Endothelial cell of umbilical vein (primary cell): ENCODE results near the gene PPP1R16B. TPM values are rescaled to one million over a fixed set of nuclear protein-coding genes. Genes with fewer than 3 reads are reported as not detected.

Experiments
- BruUV-seq: library from RNA; stranded (reverse); fragments of 400-500 nt; replicated peaks from 2 replicates; lab custom pipeline; 2021; lab: Mats Ljungman, UMichigan
- CTCF ChIA-PET: fragments of 300-600, 350-600 bp; sonication (Branson Sonifier 250); formaldehyde crosslinking; loops from one replicate; lab custom pipeline; 2021; ENCODE audit warnings: antibody characterized with exemption, inconsistent platforms; lab: Charles Lee
- POLR2A ChIA-PET: fragments of 300-600, 350-600 bp; sonication (Branson Sonifier 250); formaldehyde crosslinking; loops from one replicate; lab custom pipeline; 2021; ENCODE audit warnings: antibody characterized with exemption, inconsistent platforms; lab: Charles Lee
- DNase-seq: peaks from one replicate; pipeline ENCODE4 v3.0.0-alpha.2; 2011; ENCODE audit warnings: low read depth, low spot score
- FAIRE-seq: peaks from 2 replicates; lab custom pipeline; 2011; peaks lifted over from hg19 to GRCh38; lab: Jason Lieb, UNC
- H2AFZ ChIP-seq: 2 replicates; pipeline ENCODE4 v1.6.0; 2012; ENCODE audit warnings: low read depth, low read length, control low read depth, inconsistent platforms
- H3K27ac ChIP-seq: 2 replicates; pipeline ENCODE4 v1.5.1; 2011; ENCODE audit warnings: low read depth, mild to moderate bottlenecking, control low read depth, low read length, moderate library complexity; ENCODE audit not compliant: insufficient read depth
- H3K27me3 ChIP-seq, 2 experiments: 2 replicates each; pipeline versions ENCODE4 v1.6.0 to v1.6.1; 2011; ENCODE audit warnings: low read length in 2 of 2, mixed read lengths in 1 of 2; ENCODE audit not compliant: control insufficient read depth in 2 of 2, insufficient read depth in 2 of 2
- H3K36me3 ChIP-seq, 2 experiments: 2 replicates in 1 of 2; 3 replicates in 1 of 2; pipeline ENCODE4 v1.5.1; 2011; ENCODE audit warnings: low read length in 2 of 2, mild to moderate bottlenecking in 1 of 2, moderate library complexity in 1 of 2; ENCODE audit not compliant: control insufficient read depth in 2 of 2, insufficient read depth in 2 of 2; ENCODE audit errors: extremely low read depth in 1 of 2
- H3K4me1 ChIP-seq: 3 replicates; pipeline ENCODE4 v1.5.1; 2011; ENCODE audit warnings: mild to moderate bottlenecking, low read length; ENCODE audit not compliant: control insufficient read depth, insufficient read depth; ENCODE audit errors: extremely low read depth
- H3K4me2 ChIP-seq: 2 replicates; pipeline ENCODE4 v1.6.1; 2011; ENCODE audit warnings: low read length, control low read depth, mixed read lengths; ENCODE audit not compliant: insufficient read depth
- H3K4me3 ChIP-seq, 3 experiments: fragments of 200-600 bp in 1 of 3; sonication (generic), shearing (Covaris generic) in 1 of 3; replicated peaks in 1 of 3; 2 replicates each; pipeline ENCODE4 v1.5.1; 2011 to 2016; ENCODE audit warnings: control low read depth in 3 of 3, low read length in 3 of 3, mild to moderate bottlenecking in 2 of 3, inconsistent platforms in 1 of 3, low read depth in 1 of 3, moderate library complexity in 1 of 3; ENCODE audit not compliant: insufficient read depth in 1 of 3
- H3K79me2 ChIP-seq: 2 replicates; pipeline ENCODE4 v1.6.0; 2012; ENCODE audit warnings: low read length, inconsistent platforms; ENCODE audit not compliant: control insufficient read depth, insufficient read depth
- H3K9ac ChIP-seq: replicated peaks from 2 replicates; pipeline ENCODE3; 2011; ENCODE audit warnings: low read length, control low read depth; ENCODE audit not compliant: insufficient read depth; ENCODE audit errors: extremely low read depth
- H3K9me1 ChIP-seq: replicated peaks from 3 replicates; pipeline ENCODE4 v1.6.0; 2011; ENCODE audit warnings: mild to moderate bottlenecking, low read length; ENCODE audit not compliant: control insufficient read depth, insufficient read depth; ENCODE audit errors: extremely low read depth
- H3K9me3 ChIP-seq: replicated peaks from 2 replicates; pipeline ENCODE4 v1.5.1; 2012; ENCODE audit warnings: low read length, inconsistent platforms; ENCODE audit not compliant: control insufficient read depth, insufficient read depth
- H4K20me1 ChIP-seq: replicated peaks from 2 replicates; pipeline ENCODE3; 2011; ENCODE audit warnings: mild to moderate bottlenecking, low read length; ENCODE audit not compliant: control insufficient read depth, insufficient read depth; ENCODE audit errors: extremely low read depth
- CTCF ChIP-seq, 2 donors: IDR thresholded peaks; 1 replicate in 1 of 2; 2 replicates in 1 of 2; pipeline ENCODE4 v1.5.1; 2011; ENCODE audit warnings: low read length in 2 of 2, mild to moderate bottlenecking in 2 of 2, moderate library complexity in 2 of 2, control low read depth in 1 of 2, inconsistent platforms in 1 of 2, low read depth in 1 of 2; ENCODE audit not compliant: insufficient read depth in 1 of 2; ENCODE audit errors: extremely low read depth in 1 of 2
- EZH2 ChIP-seq: IDR thresholded peaks from 2 replicates; pipeline ENCODE4 v1.6.1; 2012; ENCODE audit warnings: borderline replicate concordance, low read depth, mild to moderate bottlenecking, moderate library complexity, low read length, inconsistent platforms; ENCODE audit not compliant: severe bottlenecking
- FOS ChIP-seq: IDR thresholded peaks from 2 replicates; pipeline ENCODE4 v1.6.1; 2011; ENCODE audit warnings: mild to moderate bottlenecking, low read length, moderate library complexity, borderline replicate concordance; ENCODE audit not compliant: insufficient read depth
- GATA2 ChIP-seq: IDR thresholded peaks from 2 replicates; pipeline ENCODE4 v1.7.0; 2011; ENCODE audit warnings: low read depth, mild to moderate bottlenecking, moderate library complexity, mixed read lengths, low read length; ENCODE audit not compliant: insufficient read length, insufficient read depth
- JUN ChIP-seq: IDR thresholded peaks from 2 replicates; pipeline ENCODE4 v1.6.1; 2011; ENCODE audit warnings: borderline replicate concordance, low read depth; ENCODE audit not compliant: insufficient read length, insufficient read depth
- MYC ChIP-seq: IDR thresholded peaks from one replicate; pipeline ENCODE4 v1.6.1; 2011; ENCODE audit warnings: mild to moderate bottlenecking, low read depth, low read length
- POLR2A ChIP-seq: IDR thresholded peaks from 2 replicates; pipeline ENCODE4 v1.6.1; 2012; ENCODE audit warnings: low read depth, mild to moderate bottlenecking, control low read depth, low read length
- POLR2AphosphoS5 ChIP-seq: IDR thresholded peaks from 2 replicates; pipeline ENCODE4 v1.6.1; 2012; ENCODE audit warnings: low read depth, mild to moderate bottlenecking, control low read depth, low read length, moderate library complexity; ENCODE audit not compliant: insufficient read depth
- dilution Hi-C: fragments of 300-500 bp; cut with MboI; formaldehyde crosslinking; loops from one replicate; pipeline ENCODE4 v1.15.0; 2019; ENCODE audit warnings: low sequenced_read_pairs; ENCODE audit not compliant: extremely low pct_ligation_motif_present
- intact Hi-C: fragments of 100-400 bp; cut with micrococcal nuclease; formaldehyde crosslinking; loops from one replicate; pipeline ENCODE4 v1.10.0; 2022
- polyA plus RNA-seq, 4 experiments: library from polyadenylated mRNA; depleted of rRNA in 3 of 4; stranded (reverse) in 3 of 4; unstranded in 1 of 4; fragments of >200 nt; gene quantifications; 2 replicates each; pipeline versions ENCODE4 v1.2.1 to v1.2.3, GENCODE V29; 2011 to 2012; ENCODE audit warnings: missing spikeins in 1 of 4
- total RNA-seq: library from RNA; stranded (reverse); gene quantifications from 2 replicates; pipeline ENCODE4 v1.2.3, GENCODE V29; 2021
- TF ChIP-seq, protein P1 (sequence below): IDR thresholded peaks from 2 replicates; pipeline ENCODE4 v1.6.1; 2011; ENCODE audit not compliant: insufficient read depth, insufficient read length

Gene PPP1R16B
- total and polyA plus RNA-seq, 2 donors (not counting 3 experiments of a cell fraction or from before 2014, with no cell fraction given) = 34.7 to 68.1 TPM

- BruUV-seq = no TSS peak
- Histone ChIP-seq H3K4me1 (peaks cover 5% of the 10 kb centered on the region), H3K9me1 (no peaks in the 10 kb centered on the region), H3K27me3 (no peaks in the 10 kb centered on the region), H3K27ac (no peak overlapping the region), H3K4me2 (no peak overlapping the region), H3K4me3 (no peak overlapping the region), H3K36me3 (peaks cover 0 to 20% of the 10 kb centered on the region in 2 experiments), H2AFZ (no peak overlapping the region), H3K9ac (no peak overlapping the region), H4K20me1 (peaks cover 2% of the 10 kb centered on the region), H3K9me3 (no peaks in the 10 kb centered on the region), H3K79me2 (no peaks in the 10 kb centered on the region)
- TF ChIP-seq JUN (peak; percentile 56), CTCF (IDR thresholded peaks at IDR 0.05; ENCODE audit: extremely low read depth in 1 of 2, insufficient read depth in 1 of 2, low read depth in 1 of 2, low read length in 2 of 2) (no peak), FOS (peak; percentile 46)
- ChIA-PET CTCF (no interaction called here), POLR2A (no interaction called here)
- DNase-seq = peak; percentile 48
- dilution Hi-C loops = no loop called here
- peak; percentile 83 for FAIRE-seq
- intact Hi-C loops = no loop called here
Measured at GRCh38 chr20:38897267-38897666, 91.8 kb downstream of the PPP1R16B start.

- no peak overlapping the region for H3K4me2 ChIP-seq
- ChIA-PET POLR2A (no interaction called here), CTCF (no interaction called here)
- dilution Hi-C loops (no loop called here), intact Hi-C loops (no loop called here)
- H3K27ac ChIP-seq = no peak overlapping the region
- no peaks in the 10 kb centered on the region for H3K9me1 ChIP-seq
- no peaks in the 10 kb centered on the region for H3K9me3 ChIP-seq
- peaks cover 5% of the 10 kb centered on the region for H3K4me1 ChIP-seq
- peaks cover 2% of the 10 kb centered on the region for H4K20me1 ChIP-seq
- H3K79me2 ChIP-seq = no peaks in the 10 kb centered on the region
- FAIRE-seq (no peak), DNase-seq (no peak)
- no peak overlapping the region for H3K4me3 ChIP-seq
- no peak overlapping the region for H3K9ac ChIP-seq
- H3K36me3 ChIP-seq = peaks cover 2 to 43% of the 10 kb centered on the region in 2 experiments
- TF ChIP-seq POLR2AphosphoS5 = no peak
- TF ChIP-seq EZH2 = no peak
- TF ChIP-seq JUN = no peak
- TF ChIP-seq CTCF (IDR thresholded peaks at IDR 0.05; ENCODE audit: extremely low read depth in 1 of 2, insufficient read depth in 1 of 2, low read depth in 1 of 2, low read length in 2 of 2) = no peak
- no peak for TF ChIP-seq POLR2A
- no peak for TF ChIP-seq MYC
- TF ChIP-seq, protein P1, sequence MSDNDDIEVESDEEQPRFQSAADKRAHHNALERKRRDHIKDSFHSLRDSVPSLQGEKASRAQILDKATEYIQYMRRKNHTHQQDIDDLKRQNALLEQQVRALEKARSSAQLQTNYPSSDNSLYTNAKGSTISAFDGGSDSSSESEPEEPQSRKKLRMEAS = no peak
- no peak for TF ChIP-seq GATA2
- TF ChIP-seq FOS = no peak
- no TSS peak for BruUV-seq
- no peak overlapping the region for H2AFZ ChIP-seq
- no peaks in the 10 kb centered on the region for H3K27me3 ChIP-seq
Measured at GRCh38 chr20:38900606-38901005, 95.1 kb downstream of the PPP1R16B start.
